Mesendoderm (in vitro differentiated cells): Measurements from ENCODE around the gene PRSS38.

ENCODE experiments used
- DNase-seq: peaks from one replicate; pipeline ENCODE4 v3.0.0; 2013
- H2AK5ac ChIP-seq: 2 replicates; pipeline ENCODE4 v1.6.1; 2013; ENCODE audit warnings: low read length, inconsistent platforms
- H2BK120ac ChIP-seq: 2 replicates; pipeline ENCODE4 v1.6.1; 2013; ENCODE audit warnings: low read depth, mild to moderate bottlenecking, low read length, moderate library complexity, mixed read lengths
- H2BK15ac ChIP-seq: replicated peaks from 2 replicates; pipeline ENCODE4 v1.6.1; 2013; ENCODE audit warnings: low read depth, mild to moderate bottlenecking, moderate library complexity
- H2BK5ac ChIP-seq: 2 replicates; pipeline ENCODE4 v1.6.1; 2013; ENCODE audit warnings: low read length, inconsistent platforms
- H3K18ac ChIP-seq: 2 replicates; pipeline ENCODE4 v1.6.1; 2013; ENCODE audit warnings: mild to moderate bottlenecking, low read length, mixed read lengths
- H3K23ac ChIP-seq: one replicate; pipeline ENCODE4 v1.6.1; 2013; ENCODE audit warnings: low read length
- H3K27ac ChIP-seq: 2 replicates; pipeline ENCODE4 v1.5.1; 2013; ENCODE audit warnings: low read depth, mild to moderate bottlenecking, inconsistent platforms, low read length, moderate library complexity
- H3K27me3 ChIP-seq: 2 replicates; pipeline ENCODE4 v1.6.1; 2013; ENCODE audit warnings: low read length, control low read depth, mild to moderate bottlenecking, inconsistent platforms; ENCODE audit not compliant: insufficient read depth, poor library complexity
- H3K36me3 ChIP-seq: 2 replicates; pipeline ENCODE4 v1.6.1; 2013; ENCODE audit warnings: low read length, inconsistent platforms; ENCODE audit not compliant: control insufficient read depth, insufficient read depth
- H3K4ac ChIP-seq: one replicate; pipeline ENCODE4 v1.6.1; 2013; ENCODE audit warnings: low read depth, mild to moderate bottlenecking, low read length, moderate library complexity
- H3K4me1 ChIP-seq: 2 replicates; pipeline ENCODE4 v1.6.1; 2013; ENCODE audit warnings: low read depth, low read length, inconsistent platforms; ENCODE audit not compliant: control insufficient read depth
- H3K4me2 ChIP-seq: 2 replicates; pipeline ENCODE4 v1.6.1; 2013; ENCODE audit warnings: low read length
- H3K4me3 ChIP-seq: 2 replicates; pipeline ENCODE4 v1.5.1; 2013; ENCODE audit warnings: mild to moderate bottlenecking, low read length
- H3K56ac ChIP-seq: one replicate; pipeline ENCODE4 v1.6.1; 2013; ENCODE audit warnings: low read length
- H3K79me1 ChIP-seq: 2 replicates; pipeline ENCODE4 v1.6.1; 2013; ENCODE audit warnings: low read length, inconsistent platforms
- H3K79me2 ChIP-seq: 2 replicates; pipeline ENCODE4 v1.6.1; 2013; ENCODE audit warnings: mild to moderate bottlenecking, low read length; ENCODE audit not compliant: control insufficient read depth, insufficient read depth
- H3K9ac ChIP-seq: 2 replicates; pipeline ENCODE4 v1.6.1; 2013; ENCODE audit warnings: low read length, inconsistent platforms
- H4K5ac ChIP-seq: one replicate; pipeline ENCODE4 v1.6.1; 2013; ENCODE audit warnings: low read length
- H4K8ac ChIP-seq: one replicate; pipeline ENCODE4 v1.6.1; 2013; ENCODE audit warnings: low read depth, mild to moderate bottlenecking, control low read depth, low read length, moderate library complexity
- WGBS: extraction: QIAGEN DNeasy Blood & Tissue Kit; methylation state at CpG from one replicate; pipeline ENCODE4 v1.1.7; 2013; ENCODE audit warnings: low lambda C conversion rate, missing lambda C conversion rate; ENCODE audit not compliant: insufficient coverage; ENCODE audit errors: extremely low coverage; 5-methylcytosine and 5-hydroxymethylcytosine counted together

The PRSS38 gene

GRCh38 chr1:227889863-227890405 is 74.5 kb downstream of the PRSS38 start:
- no peak for DNase-seq
- H3K27me3 ChIP-seq = no peaks in the 10 kb centered on the region
- WGBS = no CpG with 5 or more reads among the region's 13 CpGs
- H4K5ac ChIP-seq = no peak overlapping the region
- H3K56ac ChIP-seq = no peak overlapping the region
- no peak overlapping the region for H3K9ac ChIP-seq
- H4K8ac ChIP-seq = no peak overlapping the region
- H2AK5ac ChIP-seq = no peak overlapping the region
- no peak overlapping the region for H3K18ac ChIP-seq
- no peak overlapping the region for H3K4ac ChIP-seq
- H3K79me2 ChIP-seq = no peaks in the 10 kb centered on the region
- H3K4me1 ChIP-seq = peaks cover 3% of the 10 kb centered on the region
- H2BK5ac ChIP-seq = no peak overlapping the region
- no peaks in the 10 kb centered on the region for H3K36me3 ChIP-seq
- no peaks in the 10 kb centered on the region for H3K79me1 ChIP-seq
- no peak overlapping the region for H3K4me2 ChIP-seq
- no peak overlapping the region for H3K27ac ChIP-seq
- H2BK120ac ChIP-seq = no peak overlapping the region
- H3K4me3 ChIP-seq = no peak overlapping the region
- H2BK15ac ChIP-seq = no peak overlapping the region
- no peak overlapping the region for H3K23ac ChIP-seq

- Histone ChIP-seq H3K4me3 (no peak overlapping the region), H2AK5ac (no peak overlapping the region), H3K4ac (no peak overlapping the region), H3K36me3 (no peaks in the 10 kb centered on the region), H3K27me3 (no peaks in the 10 kb centered on the region), H3K23ac (no peak overlapping the region), H3K79me1 (no peaks in the 10 kb centered on the region), H3K18ac (no peak overlapping the region), H3K4me1 (peaks cover 3% of the 10 kb centered on the region), H4K5ac (no peak overlapping the region), H3K56ac (no peak overlapping the region), H2BK120ac (no peak overlapping the region), H3K27ac (no peak overlapping the region), H4K8ac (no peak overlapping the region), H3K4me2 (no peak overlapping the region), H2BK15ac (no peak overlapping the region), H2BK5ac (no peak overlapping the region), H3K79me2 (no peaks in the 10 kb centered on the region), H3K9ac (no peak overlapping the region)
- WGBS = no CpG with 5 or more reads among the region's 13 CpGs
- no peak for DNase-seq
Observed at GRCh38 chr1:227890451-227891222, 75.2 kb downstream of the PRSS38 start.

GRCh38 chr1:227891223-227891954 is 75.9 kb downstream of the PRSS38 start:
- Histone ChIP-seq H3K4ac (no peak overlapping the region), H3K27me3 (no peaks in the 10 kb centered on the region), H2BK120ac (no peak overlapping the region), H2BK5ac (no peak overlapping the region), H3K79me2 (no peaks in the 10 kb centered on the region), H2BK15ac (no peak overlapping the region), H3K4me1 (peaks cover 3% of the 10 kb centered on the region), H3K23ac (no peak overlapping the region), H3K79me1 (no peaks in the 10 kb centered on the region), H4K5ac (no peak overlapping the region), H3K4me2 (no peak overlapping the region), H3K56ac (no peak overlapping the region), H4K8ac (no peak overlapping the region), H3K4me3 (no peak overlapping the region), H3K9ac (no peak overlapping the region), H2AK5ac (no peak overlapping the region), H3K36me3 (no peaks in the 10 kb centered on the region), H3K27ac (no peak overlapping the region), H3K18ac (no peak overlapping the region)
- WGBS = no CpG with 5 or more reads among the region's 19 CpGs
- no peak for DNase-seq

GRCh38 chr1:227891955-227892488 is 76.5 kb downstream of the PRSS38 start:
- Histone ChIP-seq H3K23ac (no peak overlapping the region), H3K56ac (no peak overlapping the region), H4K5ac (no peak overlapping the region), H2AK5ac (no peak overlapping the region), H3K27ac (no peak overlapping the region), H3K79me2 (no peaks in the 10 kb centered on the region), H4K8ac (no peak overlapping the region), H3K4me3 (no peak overlapping the region), H3K27me3 (no peaks in the 10 kb centered on the region), H2BK5ac (no peak overlapping the region), H3K36me3 (no peaks in the 10 kb centered on the region), H3K4me1 (peaks cover 3% of the 10 kb centered on the region), H3K9ac (no peak overlapping the region), H3K18ac (no peak overlapping the region), H2BK120ac (no peak overlapping the region), H3K79me1 (no peaks in the 10 kb centered on the region), H2BK15ac (no peak overlapping the region), H3K4ac (no peak overlapping the region), H3K4me2 (no peak overlapping the region)
- DNase-seq = no peak
- no CpG with 5 or more reads among the region's 6 CpGs for WGBS

- Histone ChIP-seq H2BK5ac (no peak overlapping the region), H3K79me2 (no peaks in the 10 kb centered on the region), H3K18ac (no peak overlapping the region), H3K4me3 (no peak overlapping the region), H4K5ac (no peak overlapping the region), H3K36me3 (no peaks in the 10 kb centered on the region), H3K27ac (no peak overlapping the region), H4K8ac (no peak overlapping the region), H3K4me2 (no peak overlapping the region), H3K23ac (no peak overlapping the region), H3K4ac (peak overlapping the region; percentile 62), H3K79me1 (no peaks in the 10 kb centered on the region), H3K27me3 (no peaks in the 10 kb centered on the region), H2BK120ac (no peak overlapping the region), H3K4me1 (peaks cover 3% of the 10 kb centered on the region), H3K9ac (no peak overlapping the region), H2AK5ac (no peak overlapping the region), H2BK15ac (no peak overlapping the region), H3K56ac (peak overlapping the region; percentile 6)
- peak; percentile 61 for DNase-seq
- WGBS = no CpG with 5 or more reads among the region's 17 CpGs
Observed at GRCh38 chr1:227892489-227893299, 77.2 kb downstream of the PRSS38 start.
